HG03439 (cell line): ENCODE data around the gene SORCS2.

Experiments used
- ATAC-seq: cut with Tn5 transposase; IDR thresholded peaks from one replicate; pipeline ENCODE4 v1.9.1; 2021; ENCODE audit warnings: mild to moderate bottlenecking, moderate library complexity; ENCODE audit not compliant: unreplicated experiment

The SORCS2 gene

GRCh38 chr4:7761312-7761711 lies 569.0 kb downstream of the SORCS2 start:
- no peak for ATAC-seq

GRCh38 chr4:7761720-7762119 lies 569.4 kb downstream of the SORCS2 start:
- ATAC-seq = peak; percentile 79

- no peak for ATAC-seq
Measured at GRCh38 chr4:7762376-7763030, 570.2 kb downstream of the SORCS2 start.

- ATAC-seq = no peak
Measured at GRCh38 chr4:7763106-7763505, 570.8 kb downstream of the SORCS2 start.

- ATAC-seq = no peak
Measured at GRCh38 chr4:7763788-7764187, 571.5 kb downstream of the SORCS2 start.

- no peak for ATAC-seq
Measured at GRCh38 chr4:7764466-7764865, 572.1 kb downstream of the SORCS2 start.

- ATAC-seq = no peak
Measured at GRCh38 chr4:7765666-7766065, 573.3 kb downstream of the SORCS2 start.

- ATAC-seq = no peak
Measured at GRCh38 chr4:7766086-7766485, 573.7 kb downstream of the SORCS2 start.

- ATAC-seq = no peak
Measured at GRCh38 chr4:7766661-7767345, 574.5 kb downstream of the SORCS2 start.

GRCh38 chr4:7767526-7767925 lies 575.2 kb downstream of the SORCS2 start:
- ATAC-seq = no peak

GRCh38 chr4:7767966-7768365 lies 575.6 kb downstream of the SORCS2 start:
- ATAC-seq = no peak

- no peak for ATAC-seq
Measured at GRCh38 chr4:7768736-7769135, 576.4 kb downstream of the SORCS2 start.

- ATAC-seq = no peak
Measured at GRCh38 chr4:7769396-7770223, 577.3 kb downstream of the SORCS2 start.

- ATAC-seq = no peak
Measured at GRCh38 chr4:7770224-7771050, 578.1 kb downstream of the SORCS2 start.

- no peak for ATAC-seq
Measured at GRCh38 chr4:7771056-7771455, 578.7 kb downstream of the SORCS2 start.

GRCh38 chr4:7771541-7772507 lies 579.5 kb downstream of the SORCS2 start:
- peak; percentile 96 for ATAC-seq

GRCh38 chr4:7772711-7773385 lies 580.5 kb downstream of the SORCS2 start:
- no peak for ATAC-seq

- no peak for ATAC-seq
Measured at GRCh38 chr4:7773401-7774180, 581.3 kb downstream of the SORCS2 start.
